K562 (cell line): Measurements from ENCODE around the gene PODN. TPM values are rescaled to one million over a fixed set of nuclear protein-coding genes. Genes with fewer than 3 reads are reported as not detected.

Experiments used
- ATAC-seq: fragments of 200-7000 bp; cut with Tn5 transposase; 3 replicates; pipeline ENCODE4 v1.9.1; 2020; ENCODE audit warnings: moderate library complexity
- BruUV-seq: library from RNA; stranded (reverse); fragments of 400-500 nt; replicated peaks from 2 replicates; lab custom pipeline; 2021; lab: Mats Ljungman, UMichigan
- CTCF ChIA-PET: fragments of 300-600 bp; formaldehyde crosslinking; extraction: SDS; loops from one replicate; lab custom pipeline; 2021; ENCODE audit warnings: low intra/inter-chr PET ratio; lab: Yijun Ruan, JAX
- POLR2A ChIA-PET: fragments of 300-600, 350-650 bp; sonication (Branson Sonifier 250); formaldehyde crosslinking; extraction: SDS; loops from one replicate; lab custom pipeline; 2021; ENCODE audit warnings: antibody characterized with exemption, inconsistent platforms; lab: Yijun Ruan, JAX
- DNase-seq, 4 experiments: peaks; one replicate each; pipeline versions ENCODE4 v3.0.0 to v3.0.0-alpha.2; 2011 to 2018; ENCODE audit warnings: low spot score in 3 of 4, mixed read lengths in 3 of 4; ENCODE audit errors: extremely low read depth in 1 of 4
- FAIRE-seq: peaks from 2 replicates; lab custom pipeline; 2011; peaks lifted over from hg19 to GRCh38; lab: Jason Lieb, UNC
- H2AFZ ChIP-seq: 2 replicates; pipeline ENCODE4 v1.6.0; 2011; ENCODE audit warnings: low read depth, low read length, control low read depth, inconsistent platforms
- H3K27ac ChIP-seq: fragments of 200-600 bp; 3 replicates; pipeline ENCODE4 v1.8.0; 2011; ENCODE audit warnings: low read depth, mild to moderate bottlenecking, control low read depth, inconsistent platforms, low read length, moderate library complexity, mixed read lengths; ENCODE audit errors: extremely low read depth
- H3K27me3 ChIP-seq, 2 experiments: fragments of 300-600 bp in 1 of 2; 2 replicates in 1 of 2; 3 replicates in 1 of 2; pipeline versions ENCODE4 v1.6.0 to v1.8.0; 2011; ENCODE audit warnings: inconsistent platforms in 2 of 2, low read length in 2 of 2, mild to moderate bottlenecking in 1 of 2, mixed read lengths in 1 of 2, moderate library complexity in 1 of 2; ENCODE audit not compliant: control insufficient read depth in 2 of 2, insufficient read depth in 2 of 2
- H3K36me3 ChIP-seq: fragments of 300-600 bp; 3 replicates; pipeline ENCODE4 v1.8.0; 2011; ENCODE audit warnings: mild to moderate bottlenecking, low read length, inconsistent platforms; ENCODE audit not compliant: control insufficient read depth, insufficient read depth
- H3K4me1 ChIP-seq, 2 experiments: fragments of 200-600 bp in 1 of 2; replicated peaks in 1 of 2; 2 replicates in 1 of 2; 3 replicates in 1 of 2; pipeline versions ENCODE4 v1.5.1 to v1.8.0; 2011; ENCODE audit warnings: inconsistent platforms in 2 of 2, low read length in 2 of 2, mild to moderate bottlenecking in 1 of 2, mixed read lengths in 1 of 2, moderate library complexity in 1 of 2; ENCODE audit not compliant: control insufficient read depth in 2 of 2, insufficient read depth in 2 of 2
- H3K4me2 ChIP-seq: 2 replicates; pipeline ENCODE4 v1.6.1; 2011; ENCODE audit warnings: low read length, control low read depth, inconsistent platforms, mixed read lengths; ENCODE audit not compliant: insufficient read depth
- H3K4me3 ChIP-seq: fragments of 200-600 bp; sonication (generic), shearing (Covaris generic); 2 replicates; pipeline ENCODE4 v1.5.1; 2016; ENCODE audit warnings: control low read depth, inconsistent platforms
- H3K79me2 ChIP-seq: fragments of 200-600 bp; 3 replicates; pipeline ENCODE4 v1.8.0; 2011; ENCODE audit warnings: low read length, inconsistent platforms; ENCODE audit not compliant: control insufficient read depth, insufficient read depth
- H3K9ac ChIP-seq, 2 experiments: 2 replicates each; pipeline versions ENCODE4 v1.6.0 to v1.6.1; 2011; ENCODE audit warnings: low read depth in 2 of 2, low read length in 2 of 2, control low read depth in 1 of 2, inconsistent platforms in 1 of 2, mild to moderate bottlenecking in 1 of 2, mixed read lengths in 1 of 2; ENCODE audit not compliant: insufficient read depth in 1 of 2
- H3K9me1 ChIP-seq: one replicate; pipeline ENCODE4 v1.6.0; 2011; ENCODE audit warnings: inconsistent platforms, mild to moderate bottlenecking, low read length, moderate library complexity; ENCODE audit not compliant: control insufficient read depth, insufficient read depth
- H3K9me3 ChIP-seq: replicated peaks from 2 replicates; pipeline ENCODE4 v1.5.1; 2011; ENCODE audit warnings: low read depth, low read length, inconsistent platforms; ENCODE audit not compliant: control insufficient read depth, insufficient read depth
- H4K20me1 ChIP-seq: replicated peaks from 2 replicates; pipeline ENCODE4 v1.6.1; 2011; ENCODE audit warnings: low read length, inconsistent platforms, mixed read lengths; ENCODE audit not compliant: control insufficient read depth, insufficient read depth
- DPF2 ChIP-seq: fragments of 450-650 bp; IDR thresholded peaks from 2 replicates; pipeline ENCODE4 v1.6.1; 2016
- ELF4 ChIP-seq: fragments of 450-650 bp; formaldehyde crosslinking; IDR thresholded peaks from 2 replicates; pipeline ENCODE4 v1.4.0; 2022; ENCODE audit warnings: missing genetic modification characterization
- FOXJ3 ChIP-seq: sonication (generic); formaldehyde crosslinking; IDR thresholded peaks from 2 replicates; pipeline ENCODE4 v1.4.0; 2020; ENCODE audit warnings: mild to moderate bottlenecking, missing genetic modification reagents
- NFIC ChIP-seq: fragments of 450-650 bp; IDR thresholded peaks from 2 replicates; pipeline ENCODE4 v1.6.1; 2017; ENCODE audit warnings: mild to moderate bottlenecking, inconsistent platforms
- NFRKB ChIP-seq: fragments of 450-650 bp; IDR thresholded peaks from 2 replicates; pipeline ENCODE4 v1.6.1; 2016; ENCODE audit warnings: low read depth
- NR2C1 ChIP-seq, 2 experiments: fragments of 450-650 bp; IDR thresholded peaks; 2 replicates each; pipeline ENCODE4 v1.6.1; 2017; ENCODE audit warnings: mild to moderate bottlenecking in 2 of 2, antibody characterized with exemption in 1 of 2, inconsistent platforms in 1 of 2, missing compliant biosample characterization in 1 of 2, missing genetic modification characterization in 1 of 2
- NR2C2 ChIP-seq, 2 experiments: fragments of 200-800 bp in 1 of 2; sonication (Bioruptor generic) in 1 of 2; sonication (generic) in 1 of 2; formaldehyde crosslinking in 1 of 2; IDR thresholded peaks; 2 replicates each; pipeline versions ENCODE4 v1.6.1 to v1.8.0; 2016 to 2022; ENCODE audit warnings: mild to moderate bottlenecking in 1 of 2, missing compliant biosample characterization in 1 of 2, missing genetic modification characterization in 1 of 2, missing genetic modification reagents in 1 of 2
- OTX1 ChIP-seq: fragments of 450-650 bp; formaldehyde crosslinking; IDR thresholded peaks from 2 replicates; pipeline ENCODE4 v1.4.0; 2022; ENCODE audit warnings: mild to moderate bottlenecking
- TFAP4 ChIP-seq: sonication (generic); formaldehyde crosslinking; IDR thresholded peaks from 2 replicates; pipeline ENCODE4 v1.8.0; 2022; ENCODE audit warnings: missing genetic modification reagents, mild to moderate bottlenecking, moderate library complexity, borderline replicate concordance
- TRIM24 ChIP-seq, 2 experiments: fragments of 450-650 bp; IDR thresholded peaks; 2 replicates each; pipeline ENCODE4 v1.6.1; 2016
- ZNF263 ChIP-seq: sonication (generic); formaldehyde crosslinking; IDR thresholded peaks from 2 replicates; pipeline ENCODE4 v1.8.0; 2022; ENCODE audit warnings: mild to moderate bottlenecking, missing genetic modification reagents, borderline replicate concordance
- WGBS: fragments of 100-300 bp; shearing (Covaris generic); methylation state at CpG from one replicate; pipeline ENCODE4 v1.1.6; 2016; ENCODE audit warnings: low coverage, mixed read lengths; ENCODE audit not compliant: insufficient coverage; ENCODE audit errors: missing lambda C conversion rate; 5-methylcytosine and 5-hydroxymethylcytosine counted together
- in situ Hi-C: fragments of 300-500 bp; cut with MboI; formaldehyde crosslinking; loops from 4 replicates; pipeline ENCODE4 v1.15.0; 2018; ENCODE audit warnings: inconsistent platforms, mixed read lengths
- intact Hi-C: fragments of 100-400 bp; cut with micrococcal nuclease; formaldehyde crosslinking; loops from 2 replicates; pipeline ENCODE4 v1.14.2; 2022
- polyA plus RNA-seq, 8 experiments: library from polyadenylated mRNA; depleted of rRNA in 4 of 8; stranded (reverse) in 5 of 8; unstranded in 3 of 8; fragments of >200 nt; fragmentation: Nextera tagmentation in 2 of 8; fragmentation: Illumina TruSeq in 1 of 8; extraction: Ambion mirVana in 2 of 8; extraction: Trizol in 1 of 8; gene quantifications; 2 replicates each; pipeline versions ENCODE4 v1.2.1 to v1.2.3, GENCODE V29; 2011 to 2014; ENCODE audit warnings: inconsistent platforms in 1 of 8, missing spikeins in 1 of 8
- total RNA-seq, 7 experiments: library from RNA; depleted of rRNA in 6 of 7; stranded (reverse); fragments of >200 nt in 6 of 7; fragmentation: Illumina TruSeq in 2 of 7; extraction: Trizol in 2 of 7; gene quantifications; 2 replicates each; pipeline versions ENCODE4 v1.2.1 to v1.2.3, GENCODE V29; 2011 to 2021; ENCODE audit warnings: low replicate concordance in 1 of 7

The PODN gene
- total and polyA plus RNA-seq, 9 of the 15 experiments (the other 6 are each of a cell fraction or from before 2014, with no cell fraction given): not detected

- TF ChIP-seq DPF2 (no peak), ELF4 (CRISPR knock-in tag) (no peak), FOXJ3 (CRISPR knock-in tag) (no peak)
Measured at GRCh38 chr1:53075206-53075605, 13.2 kb downstream of the PODN start (continued).

- 9% methylated on average over 6 of the region's 8 CpGs for WGBS
- Histone ChIP-seq H3K27ac (no peak overlapping the region), H3K79me2 (no peaks in the 10 kb centered on the region), H2AFZ (no peak overlapping the region), H3K4me1 (peaks cover 0 to 28% of the 10 kb centered on the region in 2 experiments; a peak in 2 of 5 replicates), H3K9me1 (no peaks in the 10 kb centered on the region), H3K9ac (0 out of 4 replicates have a peak overlapping the region, but pooled peaks of 1 of the 2 experiments have one; percentile 32), H3K9me3 (no peaks in the 10 kb centered on the region), H3K36me3 (no peaks in the 10 kb centered on the region), H3K4me2 (no peak overlapping the region), H3K27me3 (peaks cover under 1 to 19% of the 10 kb centered on the region in 2 experiments; a peak in 2 of 5 replicates)
- no peak for FAIRE-seq
- BruUV-seq: no TSS peak
- CTCF ChIA-PET: no interaction called here
- DNase-seq: no peak
- intact Hi-C loops: no loop called here
- in situ Hi-C loops: loop anchor here (5.0 kb wide), 1 partner anchor 47 kb away; no protein-coding TSS in a partner anchor
- no peak for ATAC-seq
- POLR2A ChIA-PET: interaction anchor here (1.2 kb wide), 1 partner anchor 12 kb away, joined by 4 read pairs; no protein-coding TSS in a partner anchor
- TF ChIP-seq ZNF263 (CRISPR knock-in tag) (no peak), TRIM24 (IDR thresholded peaks at IDR 0.05) (no peak), NR2C1 (IDR thresholded peaks at IDR 0.05) (peak; percentile 54; the same call in 1 of the 2 replicates), NR2C1 (tag; IDR thresholded peaks at IDR 0.05) (peak; percentile 71), TFAP4 (CRISPR knock-in tag) (0 out of 2 replicates have a peak, but pooled peaks have one; percentile 25), NFIC (peak; percentile 86), NR2C2 (CRISPR knock-in tag; IDR thresholded peaks at IDR 0.05) (no peak), NR2C2 (tag; IDR thresholded peaks at IDR 0.05) (peak; percentile 68), NFRKB (no peak), OTX1 (CRISPR knock-in tag) (no peak)
- TF ChIP-seq, all 486 proteins: peak for 4
- Histone ChIP-seq H4K20me1 (no peaks in the 10 kb centered on the region), H3K4me3 (no peak overlapping the region)
Measured at GRCh38 chr1:53075761-53076163, 13.7 kb downstream of the PODN start.
